Peyer's patch (tissue), 4 donors: ENCODE data around the gene SPSB2. TPM values are rescaled to one million over a fixed set of nuclear protein-coding genes. Genes with fewer than 3 reads are reported as not detected.

Experiments used
- DNase-seq, 3 donors: peaks; one replicate each; pipeline ENCODE4 v3.0.0-alpha.2; 2017 to 2019
- H3K27ac ChIP-seq, 4 donors: fragments of 200-600 bp; sonication (generic); one replicate each; pipeline ENCODE4 v1.5.1; 2016 to 2019
- H3K27me3 ChIP-seq, 2 donors: fragments of 200-600 bp; sonication (generic); one replicate each; pipeline ENCODE4 v1.5.1; 2019
- H3K36me3 ChIP-seq, 3 donors: fragments of 200-600 bp; sonication (generic); one replicate each; pipeline ENCODE4 v1.5.1; 2016 to 2019
- H3K4me1 ChIP-seq, 4 donors: fragments of 200-600 bp; sonication (generic); one replicate each; pipeline ENCODE4 v1.5.1; 2016 to 2019
- H3K4me3 ChIP-seq, 4 donors: fragments of 200-600 bp; sonication (generic); 1 replicate in 3 of 4; 2 replicates in 1 of 4; pipeline ENCODE4 v1.5.1; 2016 to 2019; ENCODE audit warnings: mild to moderate bottlenecking in 1 of 4
- H3K9me3 ChIP-seq, 4 donors: fragments of 200-600 bp; sonication (generic); one replicate each; pipeline ENCODE4 v1.5.1; 2016 to 2019; ENCODE audit warnings: mild to moderate bottlenecking in 1 of 4
- CTCF ChIP-seq, 6 experiments: fragments of 450-650 bp in 4 of 6; fragments of 200-600 bp in 2 of 6; sonication (generic) in 1 of 6; IDR thresholded peaks; one replicate each; pipeline ENCODE4 v1.5.1; 2017 to 2019; ENCODE audit warnings: antibody characterized with exemption in 6 of 6, mild to moderate bottlenecking in 3 of 6, moderate library complexity in 1 of 6
- POLR2A ChIP-seq, 2 donors: fragments of 450-650 bp; IDR thresholded peaks; one replicate each; pipeline ENCODE4 v1.5.1; 2017; ENCODE audit warnings: antibody characterized with exemption in 2 of 2, mild to moderate bottlenecking in 2 of 2, moderate library complexity in 2 of 2
- total RNA-seq, 4 donors: library from RNA; depleted of rRNA; stranded (reverse); fragments of >200 nt; gene quantifications; one replicate each; pipeline ENCODE4 v1.1.0, GENCODE V29; 2016

SPSB2 gene
- total RNA-seq, 4 donors from 2014 or later = 4.1 to 12.3 (median 9.9) TPM

GRCh38 chr12:6917491-6918231 lies 44.6 kb upstream of the SPSB2 start:
- Histone ChIP-seq H3K36me3 (no peaks in the 10 kb centered on the region), H3K9me3 (no peaks in the 10 kb centered on the region), H3K27me3 (no peaks in the 10 kb centered on the region), H3K4me3 (no peak overlapping the region), H3K4me1 (peaks cover 0 to 19% (median 13%) of the 10 kb centered on the region in 4 donors), H3K27ac (no peak overlapping the region)
- DNase-seq = no peak
- TF ChIP-seq CTCF (IDR thresholded peaks at IDR 0.05) = no peak
- no peak for TF ChIP-seq POLR2A (IDR thresholded peaks at IDR 0.05)

DNA sequence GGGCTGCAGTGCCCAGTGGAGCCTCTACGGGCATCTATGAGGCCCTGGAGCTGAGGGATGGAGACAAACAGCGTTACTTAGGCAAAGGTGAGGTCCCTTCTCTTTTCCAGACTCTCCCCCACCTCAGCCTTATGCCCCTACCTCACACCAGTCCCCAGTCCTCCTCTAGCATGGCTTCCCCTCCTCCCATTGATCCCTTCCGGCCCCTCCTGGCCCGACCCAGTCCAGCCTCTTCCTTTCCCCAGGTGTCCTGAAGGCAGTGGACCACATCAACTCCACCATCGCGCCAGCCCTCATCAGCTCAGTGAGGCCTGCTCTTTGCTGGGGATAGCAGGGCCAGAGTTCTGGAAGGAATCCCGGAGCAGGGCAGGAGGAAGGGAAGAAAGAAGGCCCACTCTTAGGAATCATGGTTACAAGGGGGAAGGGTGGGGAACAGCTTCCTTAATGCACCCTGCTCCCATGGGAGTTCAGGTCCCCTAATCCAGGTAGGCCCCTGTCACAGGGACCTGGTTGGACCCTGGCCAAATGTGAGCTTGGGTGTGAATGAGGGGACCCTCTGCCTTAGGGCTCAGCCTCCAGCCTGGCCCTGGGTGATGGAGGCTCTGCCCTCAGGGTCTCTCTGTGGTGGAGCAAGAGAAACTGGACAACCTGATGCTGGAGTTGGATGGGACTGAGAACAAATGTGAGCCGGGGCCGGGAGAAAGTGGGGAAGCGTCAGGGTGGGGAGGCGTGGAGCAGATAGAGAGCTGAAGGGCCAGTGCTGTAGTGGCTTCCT lies 43.5 kb upstream of the SPSB2 start:
- H3K4me1 ChIP-seq = peaks cover 0 to 18% (median 8%) of the 10 kb centered on the region in 4 donors
- DNase-seq = no peak
- no peaks in the 10 kb centered on the region for H3K36me3 ChIP-seq
- no peaks in the 10 kb centered on the region for H3K27me3 ChIP-seq
- no peak overlapping the region for H3K27ac ChIP-seq
- no peaks in the 10 kb centered on the region for H3K9me3 ChIP-seq
- no peak for TF ChIP-seq POLR2A (IDR thresholded peaks at IDR 0.05)
- no peak for TF ChIP-seq CTCF (IDR thresholded peaks at IDR 0.05)
- no peak overlapping the region for H3K4me3 ChIP-seq

DNA sequence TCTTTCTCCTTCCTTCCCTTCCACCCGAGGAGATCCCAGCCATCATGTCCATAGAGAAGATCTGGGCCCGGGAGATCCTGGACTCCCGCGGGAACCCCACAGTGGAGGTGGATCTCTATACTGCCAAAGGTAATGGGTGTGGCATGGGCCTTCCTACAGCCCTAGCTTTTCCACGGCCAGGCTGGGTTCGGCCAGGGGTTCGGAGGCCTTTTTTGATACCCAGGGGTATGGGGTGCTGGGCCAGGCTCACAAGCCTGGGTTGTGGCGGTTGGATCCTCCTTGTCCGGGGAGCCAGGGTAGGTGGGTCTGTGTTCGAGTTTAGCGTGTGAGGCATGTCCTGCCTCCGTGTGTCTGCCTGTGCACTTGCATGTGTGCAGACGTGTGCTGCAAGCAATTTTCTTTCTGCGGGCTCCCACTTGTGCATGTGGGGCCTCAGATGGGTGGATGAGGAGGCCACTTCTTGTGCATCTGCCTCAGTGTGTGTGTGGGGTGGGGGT lies 42.7 kb upstream of the SPSB2 start:
- no peak overlapping the region for H3K4me3 ChIP-seq
- H3K9me3 ChIP-seq = no peaks in the 10 kb centered on the region
- peaks cover 0 to 18% (median 8%) of the 10 kb centered on the region in 4 donors for H3K4me1 ChIP-seq
- TF ChIP-seq CTCF (IDR thresholded peaks at IDR 0.05) (no peak), POLR2A (IDR thresholded peaks at IDR 0.05) (no peak)
- no peak for DNase-seq
- H3K36me3 ChIP-seq = no peaks in the 10 kb centered on the region
- H3K27me3 ChIP-seq = no peaks in the 10 kb centered on the region
- H3K27ac ChIP-seq = peak overlapping the region in 2 of 4 donors; percentile 12 to 77

GRCh38 chr12:6914947-6915788 lies 42.1 kb upstream of the SPSB2 start:
- peak overlapping the region; percentile 76 to 82 (median 78) for H3K27ac ChIP-seq
- H3K36me3 ChIP-seq = no peaks in the 10 kb centered on the region
- no peaks in the 10 kb centered on the region for H3K27me3 ChIP-seq
- peaks cover 0 to 18% (median 8%) of the 10 kb centered on the region in 4 donors for H3K4me1 ChIP-seq
- DNase-seq = no peak
- H3K9me3 ChIP-seq = no peaks in the 10 kb centered on the region
- no peak for TF ChIP-seq CTCF (IDR thresholded peaks at IDR 0.05)
- no peak for TF ChIP-seq POLR2A (IDR thresholded peaks at IDR 0.05)
- peak overlapping the region; percentile 63 to 82 (median 70) for H3K4me3 ChIP-seq

GRCh38 chr12:6914246-6914946 lies 41.3 kb upstream of the SPSB2 start, which contains the start of gene ENO2:
Gene ENO2 (plus strand): TSS chr12:6914580. CDS start chr12:6915833, 1,253 bp downstream.
- Histone ChIP-seq H3K9me3 (no peaks in the 10 kb centered on the region), H3K27me3 (no peaks in the 10 kb centered on the region), H3K36me3 (no peaks in the 10 kb centered on the region), H3K4me3 (peak within 1 kb of the TSS; percentile 63 to 82 (median 70)), H3K4me1 (peaks cover 0 to 18% (median 8%) of the 10 kb centered on the region in 4 donors), H3K27ac (peak within 1 kb of the TSS; percentile 76 to 82 (median 78))
- no peak for TF ChIP-seq CTCF (IDR thresholded peaks at IDR 0.05)
- no peak for TF ChIP-seq POLR2A (IDR thresholded peaks at IDR 0.05)
- peak; percentile 76 to 91 (median 82) for DNase-seq
